Measurements from ENCODE around the gene NCAPH2.
A peak's percentile ranks its signal among the peaks of the same experiment; 100 is the strongest.

NCAPH2 gene

DNA sequence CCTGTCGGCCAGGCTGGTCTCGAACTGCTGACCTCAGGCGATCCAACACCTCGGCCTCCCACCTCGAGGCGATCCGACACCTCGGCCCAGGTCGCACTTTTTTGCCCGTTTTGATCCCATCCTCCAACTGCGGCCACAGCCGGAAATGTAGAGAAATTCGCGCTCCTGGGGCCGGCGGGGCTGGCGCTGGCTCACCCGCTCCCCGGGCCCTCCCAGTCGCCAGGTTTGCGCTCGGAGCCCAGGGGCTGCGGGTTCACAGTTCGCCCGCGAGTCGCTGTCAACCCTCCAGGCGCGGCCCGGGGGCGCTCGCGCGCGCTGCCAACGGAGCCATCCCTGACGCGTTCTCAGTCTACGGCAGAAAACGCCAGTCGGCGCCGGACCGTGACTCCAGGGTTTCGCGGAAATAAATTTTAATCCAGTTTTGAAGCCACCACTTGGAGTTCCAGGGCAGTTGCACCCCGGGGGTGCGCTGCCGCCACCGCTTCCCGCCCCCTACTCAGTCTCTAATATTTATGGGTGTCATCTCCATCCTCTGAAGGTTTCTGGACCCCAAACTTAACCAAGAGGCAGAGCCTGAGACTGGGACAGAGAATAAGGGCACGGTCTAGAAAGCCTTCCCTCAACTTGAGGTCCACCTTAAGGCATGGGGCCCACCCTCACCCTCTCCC lies 36.2 kb downstream of the NCAPH2 start:
- no peak for ATAC-seq
- no peak for TF ChIP-seq ZFP3 (CRISPR knock-in tag; IDR thresholded peaks at IDR 0.05)
- no peak for TF ChIP-seq SNAI2 (CRISPR knock-in tag; IDR thresholded peaks at IDR 0.05)
- TF ChIP-seq ZNF8 (CRISPR knock-in tag; IDR thresholded peaks at IDR 0.05): no peak
- TF ChIP-seq ZC3H10 (CRISPR knock-in tag; IDR thresholded peaks at IDR 0.05): no peak
- TF ChIP-seq TOX (CRISPR knock-in tag; IDR thresholded peaks at IDR 0.05; ENCODE audit: borderline replicate concordance): no peak
- TF ChIP-seq ISL1 (CRISPR knock-in tag; IDR thresholded peaks at IDR 0.05): no peak
- TF ChIP-seq ZNF565 (CRISPR knock-in tag; conservative IDR thresholded peaks at IDR 0.05; ENCODE audit: low read depth): no peak
- no peak for TF ChIP-seq BACH2 (CRISPR knock-in tag; IDR thresholded peaks at IDR 0.05; ENCODE audit: borderline replicate concordance)

DNA sequence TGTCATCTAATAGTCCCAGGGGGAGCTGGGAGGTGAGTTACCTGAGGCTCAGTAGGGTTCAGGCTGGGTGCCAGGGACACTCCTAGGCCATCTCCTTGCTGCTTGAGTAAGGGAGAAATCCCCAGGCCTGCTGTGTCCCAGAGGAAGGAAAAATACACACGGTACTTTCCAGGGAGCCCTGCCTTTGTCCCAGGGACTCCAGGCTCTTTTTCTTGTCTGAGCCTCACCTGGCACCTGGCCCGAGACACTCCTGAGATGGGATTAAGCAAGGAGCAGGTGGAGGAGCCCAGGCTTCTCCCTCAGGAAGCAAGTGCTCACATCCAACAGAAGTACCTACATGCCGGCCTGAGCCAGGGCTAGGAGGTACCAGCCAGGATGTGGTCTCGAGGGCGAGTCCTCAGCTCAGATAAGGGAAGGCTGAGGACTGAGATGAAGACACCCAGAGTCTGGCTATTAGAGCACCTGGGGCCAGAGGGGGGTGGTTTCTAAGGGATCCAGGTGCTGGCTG lies 36.8 kb downstream of the NCAPH2 start:
- no peak for ATAC-seq
- TF ChIP-seq BACH2 (CRISPR knock-in tag; IDR thresholded peaks at IDR 0.05; ENCODE audit: borderline replicate concordance) (no peak), ESRRG (CRISPR knock-in tag; IDR thresholded peaks at IDR 0.05) (no peak)

DNA sequence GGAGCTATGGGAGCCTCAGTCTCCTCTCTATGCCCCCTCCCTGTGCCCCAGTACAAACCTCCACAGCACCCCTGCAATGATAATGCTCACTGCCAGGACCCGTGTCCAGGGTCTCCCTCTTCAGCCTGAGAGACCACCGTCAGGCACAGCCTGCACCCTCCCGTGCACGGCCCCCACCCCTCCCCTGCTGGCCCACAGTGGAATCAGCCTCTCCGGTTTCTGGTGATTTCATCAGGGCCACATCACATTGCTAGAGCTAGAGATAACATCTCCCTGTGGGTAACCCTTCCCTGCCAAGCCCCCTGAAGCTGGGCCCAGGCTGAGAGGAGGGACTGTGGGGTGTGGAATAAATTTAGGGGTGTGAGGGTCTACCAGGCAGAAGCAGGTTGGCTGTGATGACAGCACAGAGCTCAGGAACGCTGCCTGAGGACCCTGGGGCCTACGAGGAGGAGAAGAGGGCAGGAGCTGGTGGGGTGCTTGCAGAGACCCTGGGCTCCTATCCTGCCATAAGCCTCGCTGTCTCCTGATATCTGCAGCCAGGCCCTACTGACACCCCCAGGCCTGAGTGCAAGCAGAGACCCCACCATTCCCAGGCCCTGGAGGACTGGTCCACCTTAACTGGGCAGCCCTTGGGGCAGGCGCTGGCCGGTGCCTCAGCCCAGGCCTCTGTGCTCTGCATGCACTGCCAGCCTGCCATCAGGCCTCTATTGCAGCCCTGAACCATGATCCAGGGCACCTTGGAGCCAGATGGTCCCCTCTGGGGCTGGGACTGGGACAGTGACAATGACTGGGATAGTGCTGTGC lies 37.7 kb downstream of the NCAPH2 start, which contains the start of gene KLHDC7B:
KLHDC7B (plus strand) TSS at position 378 of the 804 bp plus-strand sequence; CDS start at position 723, 345 bp downstream.
- peak; percentile 47 for ATAC-seq
- TF ChIP-seq CSDC2 (CRISPR knock-in tag; IDR thresholded peaks at IDR 0.05) (no peak), ZNF70 (CRISPR knock-in tag; IDR thresholded peaks at IDR 0.05) (no peak), ZFP30 (CRISPR knock-in tag; IDR thresholded peaks at IDR 0.05) (no peak), PPARA (CRISPR knock-in tag; IDR thresholded peaks at IDR 0.05; ENCODE audit: borderline replicate concordance) (no peak), GLIS3 (CRISPR knock-in tag; IDR thresholded peaks at IDR 0.05) (no peak), ISL1 (CRISPR knock-in tag; IDR thresholded peaks at IDR 0.05) (no peak), TCF4 (CRISPR knock-in tag; IDR thresholded peaks at IDR 0.05; ENCODE audit: borderline replicate concordance) (no peak), ZNF8 (CRISPR knock-in tag; IDR thresholded peaks at IDR 0.05) (no peak)
- TF ChIP-seq, protein P1, sequence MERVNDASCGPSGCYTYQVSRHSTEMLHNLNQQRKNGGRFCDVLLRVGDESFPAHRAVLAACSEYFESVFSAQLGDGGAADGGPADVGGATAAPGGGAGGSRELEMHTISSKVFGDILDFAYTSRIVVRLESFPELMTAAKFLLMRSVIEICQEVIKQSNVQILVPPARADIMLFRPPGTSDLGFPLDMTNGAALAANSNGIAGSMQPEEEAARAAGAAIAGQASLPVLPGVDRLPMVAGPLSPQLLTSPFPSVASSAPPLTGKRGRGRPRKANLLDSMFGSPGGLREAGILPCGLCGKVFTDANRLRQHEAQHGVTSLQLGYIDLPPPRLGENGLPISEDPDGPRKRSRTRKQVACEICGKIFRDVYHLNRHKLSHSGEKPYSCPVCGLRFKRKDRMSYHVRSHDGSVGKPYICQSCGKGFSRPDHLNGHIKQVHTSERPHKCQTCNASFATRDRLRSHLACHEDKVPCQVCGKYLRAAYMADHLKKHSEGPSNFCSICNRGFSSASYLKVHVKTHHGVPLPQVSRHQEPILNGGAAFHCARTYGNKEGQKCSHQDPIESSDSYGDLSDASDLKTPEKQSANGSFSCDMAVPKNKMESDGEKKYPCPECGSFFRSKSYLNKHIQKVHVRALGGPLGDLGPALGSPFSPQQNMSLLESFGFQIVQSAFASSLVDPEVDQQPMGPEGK (CRISPR knock-in tag; IDR thresholded peaks at IDR 0.05; ENCODE audit: borderline replicate concordance): no peak

DNA sequence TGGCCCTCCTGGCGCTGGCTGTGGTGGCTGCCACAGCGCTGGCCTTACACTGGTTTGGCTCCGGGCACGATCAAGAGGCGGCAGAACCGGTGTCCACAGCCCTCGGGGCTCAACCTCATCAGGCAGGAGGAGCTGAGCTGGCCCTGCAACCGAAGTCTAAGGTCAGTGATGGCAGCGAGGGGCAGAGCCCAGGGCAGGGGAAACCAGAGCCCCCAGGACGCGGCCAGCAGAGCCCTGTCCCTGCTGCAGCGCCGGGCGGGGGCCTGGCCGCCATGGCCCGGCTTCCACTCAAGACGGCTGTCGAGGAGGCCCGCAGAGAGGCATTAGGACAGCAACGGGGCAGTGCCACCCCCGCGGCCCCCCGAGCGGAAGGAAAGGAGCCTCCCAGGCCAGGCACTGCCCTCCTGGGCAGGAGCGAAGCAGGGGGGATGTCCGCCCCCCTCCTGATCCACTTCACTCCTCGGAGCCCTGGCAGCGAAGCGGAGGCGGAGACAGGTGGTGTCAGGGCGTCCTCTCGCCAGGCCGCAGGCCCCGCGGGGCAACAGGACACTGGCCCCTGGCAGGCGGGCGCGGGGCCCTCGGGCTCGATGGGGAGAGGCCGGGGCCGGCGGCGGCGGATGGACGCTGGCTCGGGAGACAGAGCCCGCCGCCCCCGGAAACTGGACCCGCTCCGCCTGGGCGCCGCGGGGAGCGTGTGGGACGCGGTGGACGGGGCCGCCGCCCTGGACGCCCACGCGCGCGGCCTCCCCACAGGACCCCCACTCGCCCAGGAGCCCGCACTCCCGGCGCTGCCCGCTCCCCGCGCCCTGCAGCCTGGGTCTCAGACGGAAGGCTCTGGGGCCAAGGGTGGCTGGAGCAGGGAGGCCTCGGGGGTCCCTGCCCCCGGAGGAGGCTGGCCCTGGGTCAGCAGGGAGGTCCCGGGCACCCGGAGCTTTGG lies 38.6 kb downstream of the NCAPH2 start:
- no peak for ATAC-seq
- TF ChIP-seq GLIS3 (CRISPR knock-in tag; IDR thresholded peaks at IDR 0.05) (no peak), ZFP3 (CRISPR knock-in tag; IDR thresholded peaks at IDR 0.05) (no peak), BACH2 (CRISPR knock-in tag; IDR thresholded peaks at IDR 0.05; ENCODE audit: borderline replicate concordance) (no peak), TOX (CRISPR knock-in tag; IDR thresholded peaks at IDR 0.05; ENCODE audit: borderline replicate concordance) (no peak), ZNF8 (CRISPR knock-in tag; IDR thresholded peaks at IDR 0.05) (no peak), TCF4 (CRISPR knock-in tag; IDR thresholded peaks at IDR 0.05; ENCODE audit: borderline replicate concordance) (no peak), ZFP30 (CRISPR knock-in tag; IDR thresholded peaks at IDR 0.05) (no peak), PPARA (CRISPR knock-in tag; IDR thresholded peaks at IDR 0.05; ENCODE audit: borderline replicate concordance) (no peak)
- TF ChIP-seq, protein P2, sequence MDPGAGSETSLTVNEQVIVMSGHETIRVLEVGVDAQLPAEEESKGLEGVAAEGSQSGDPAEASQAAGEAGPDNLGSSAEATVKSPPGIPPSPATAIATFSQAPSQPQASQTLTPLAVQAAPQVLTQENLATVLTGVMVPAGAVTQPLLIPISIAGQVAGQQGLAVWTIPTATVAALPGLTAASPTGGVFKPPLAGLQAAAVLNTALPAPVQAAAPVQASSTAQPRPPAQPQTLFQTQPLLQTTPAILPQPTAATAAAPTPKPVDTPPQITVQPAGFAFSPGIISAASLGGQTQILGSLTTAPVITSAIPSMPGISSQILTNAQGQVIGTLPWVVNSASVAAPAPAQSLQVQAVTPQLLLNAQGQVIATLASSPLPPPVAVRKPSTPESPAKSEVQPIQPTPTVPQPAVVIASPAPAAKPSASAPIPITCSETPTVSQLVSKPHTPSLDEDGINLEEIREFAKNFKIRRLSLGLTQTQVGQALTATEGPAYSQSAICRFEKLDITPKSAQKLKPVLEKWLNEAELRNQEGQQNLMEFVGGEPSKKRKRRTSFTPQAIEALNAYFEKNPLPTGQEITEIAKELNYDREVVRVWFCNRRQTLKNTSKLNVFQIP (CRISPR knock-in tag; IDR thresholded peaks at IDR 0.05; ENCODE audit: borderline replicate concordance, low read depth): no peak

DNA sequence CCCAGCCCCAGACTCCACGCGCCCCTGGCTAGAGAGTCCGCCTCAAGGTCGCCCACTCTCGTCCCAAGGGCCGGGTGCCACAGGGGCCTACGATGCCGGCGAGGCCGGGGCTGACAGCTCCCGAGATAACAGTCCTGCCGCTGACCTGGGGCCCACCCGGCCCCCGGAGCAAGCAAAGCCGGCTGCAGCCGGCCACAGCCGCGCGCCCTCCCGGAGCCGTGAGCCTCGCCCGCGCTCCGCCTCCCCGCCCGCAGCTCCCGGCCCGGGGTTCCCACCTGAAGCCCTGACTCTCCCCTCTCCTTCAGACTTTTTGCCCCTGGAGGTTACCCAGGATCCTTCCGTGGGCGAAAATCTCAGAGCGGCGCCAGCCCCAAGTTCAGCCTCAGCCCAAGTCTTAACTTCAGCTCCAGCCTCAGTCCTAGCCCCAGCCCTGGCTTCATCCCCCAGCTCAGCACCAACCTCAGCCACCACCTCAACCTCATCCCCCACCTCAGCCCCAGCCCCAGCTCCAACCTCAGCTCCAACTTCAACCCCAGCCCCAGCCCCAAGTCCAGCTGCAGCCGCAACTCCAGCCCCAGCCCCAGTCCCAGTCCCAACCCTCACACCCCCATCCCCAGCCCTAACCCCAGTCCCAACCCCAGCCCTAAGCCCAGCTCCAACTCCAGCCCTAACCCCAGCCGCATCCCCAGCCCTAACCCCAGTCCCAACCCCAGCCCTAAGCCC lies 39.4 kb downstream of the NCAPH2 start:
- ATAC-seq: no peak
- TF ChIP-seq ESRRG (CRISPR knock-in tag; IDR thresholded peaks at IDR 0.05) (no peak), RARB (CRISPR knock-in tag; IDR thresholded peaks at IDR 0.05) (no peak), ZNF70 (CRISPR knock-in tag; IDR thresholded peaks at IDR 0.05) (no peak), ZFP30 (CRISPR knock-in tag; IDR thresholded peaks at IDR 0.05) (no peak), OSR1 (CRISPR knock-in tag; IDR thresholded peaks at IDR 0.05) (no peak), ZC3H10 (CRISPR knock-in tag; IDR thresholded peaks at IDR 0.05) (no peak), ZNF8 (CRISPR knock-in tag; IDR thresholded peaks at IDR 0.05) (no peak), ZNF565 (CRISPR knock-in tag; conservative IDR thresholded peaks at IDR 0.05; ENCODE audit: low read depth) (no peak), GLIS3 (CRISPR knock-in tag; IDR thresholded peaks at IDR 0.05) (no peak), TCF4 (CRISPR knock-in tag; IDR thresholded peaks at IDR 0.05; ENCODE audit: borderline replicate concordance) (no peak)
- TF ChIP-seq, protein P3, sequence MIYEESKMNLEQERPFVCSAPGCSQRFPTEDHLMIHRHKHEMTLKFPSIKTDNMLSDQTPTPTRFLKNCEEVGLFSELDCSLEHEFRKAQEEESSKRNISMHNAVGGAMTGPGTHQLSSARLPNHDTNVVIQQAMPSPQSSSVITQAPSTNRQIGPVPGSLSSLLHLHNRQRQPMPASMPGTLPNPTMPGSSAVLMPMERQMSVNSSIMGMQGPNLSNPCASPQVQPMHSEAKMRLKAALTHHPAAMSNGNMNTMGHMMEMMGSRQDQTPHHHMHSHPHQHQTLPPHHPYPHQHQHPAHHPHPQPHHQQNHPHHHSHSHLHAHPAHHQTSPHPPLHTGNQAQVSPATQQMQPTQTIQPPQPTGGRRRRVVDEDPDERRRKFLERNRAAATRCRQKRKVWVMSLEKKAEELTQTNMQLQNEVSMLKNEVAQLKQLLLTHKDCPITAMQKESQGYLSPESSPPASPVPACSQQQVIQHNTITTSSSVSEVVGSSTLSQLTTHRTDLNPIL (CRISPR knock-in tag; IDR thresholded peaks at IDR 0.05; ENCODE audit: low read depth): no peak
- TF ChIP-seq, protein P4, sequence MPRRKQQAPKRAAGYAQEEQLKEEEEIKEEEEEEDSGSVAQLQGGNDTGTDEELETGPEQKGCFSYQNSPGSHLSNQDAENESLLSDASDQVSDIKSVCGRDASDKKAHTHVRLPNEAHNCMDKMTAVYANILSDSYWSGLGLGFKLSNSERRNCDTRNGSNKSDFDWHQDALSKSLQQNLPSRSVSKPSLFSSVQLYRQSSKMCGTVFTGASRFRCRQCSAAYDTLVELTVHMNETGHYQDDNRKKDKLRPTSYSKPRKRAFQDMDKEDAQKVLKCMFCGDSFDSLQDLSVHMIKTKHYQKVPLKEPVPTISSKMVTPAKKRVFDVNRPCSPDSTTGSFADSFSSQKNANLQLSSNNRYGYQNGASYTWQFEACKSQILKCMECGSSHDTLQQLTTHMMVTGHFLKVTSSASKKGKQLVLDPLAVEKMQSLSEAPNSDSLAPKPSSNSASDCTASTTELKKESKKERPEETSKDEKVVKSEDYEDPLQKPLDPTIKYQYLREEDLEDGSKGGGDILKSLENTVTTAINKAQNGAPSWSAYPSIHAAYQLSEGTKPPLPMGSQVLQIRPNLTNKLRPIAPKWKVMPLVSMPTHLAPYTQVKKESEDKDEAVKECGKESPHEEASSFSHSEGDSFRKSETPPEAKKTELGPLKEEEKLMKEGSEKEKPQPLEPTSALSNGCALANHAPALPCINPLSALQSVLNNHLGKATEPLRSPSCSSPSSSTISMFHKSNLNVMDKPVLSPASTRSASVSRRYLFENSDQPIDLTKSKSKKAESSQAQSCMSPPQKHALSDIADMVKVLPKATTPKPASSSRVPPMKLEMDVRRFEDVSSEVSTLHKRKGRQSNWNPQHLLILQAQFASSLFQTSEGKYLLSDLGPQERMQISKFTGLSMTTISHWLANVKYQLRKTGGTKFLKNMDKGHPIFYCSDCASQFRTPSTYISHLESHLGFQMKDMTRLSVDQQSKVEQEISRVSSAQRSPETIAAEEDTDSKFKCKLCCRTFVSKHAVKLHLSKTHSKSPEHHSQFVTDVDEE (CRISPR knock-in tag; IDR thresholded peaks at IDR 0.05): no peak

All from SK-N-SH treated with all-trans-retinoic acid at 6 μM for 48 hours (cell line).